Panc1 (cell line): ENCODE data around the gene OBP2A. TPM values are rescaled to one million over a fixed set of nuclear protein-coding genes. Genes with fewer than 3 reads are reported as not detected.

Experiments used
- ATAC-seq: fragments of 200-7000 bp; cut with Tn5 transposase; 2 replicates; pipeline ENCODE4 v1.9.1; 2020; ENCODE audit warnings: mild to moderate bottlenecking, moderate library complexity
- BruUV-seq: library from RNA; stranded (reverse); fragments of 400-500 nt; replicated peaks from 2 replicates; lab custom pipeline; 2021; lab: Mats Ljungman, UMichigan
- CTCF ChIA-PET: fragments of 300-600 bp; sonication (Branson Sonifier 250); formaldehyde crosslinking; loops from one replicate; lab custom pipeline; 2022; ENCODE audit warnings: antibody characterized with exemption; lab: Charles Lee
- POLR2A ChIA-PET: fragments of 300-600 bp; sonication (Branson Sonifier 250); formaldehyde crosslinking; loops from one replicate; lab custom pipeline; 2022; ENCODE audit warnings: antibody characterized with exemption; lab: Charles Lee
- DNase-seq: peaks from one replicate; pipeline ENCODE4 v3.0.0-alpha.2; 2010; ENCODE audit warnings: low read depth, low spot score
- H3K27ac ChIP-seq: 2 replicates; pipeline ENCODE4 v1.5.1; 2011; ENCODE audit warnings: mild to moderate bottlenecking, low read length, inconsistent platforms
- H3K27me3 ChIP-seq: fragments of 200-500 bp; sonication (Bioruptor generic); 2 replicates; pipeline ENCODE4 v1.6.0; 2014; ENCODE audit warnings: low read length, inconsistent platforms; ENCODE audit not compliant: control insufficient read depth, insufficient read depth
- H3K36me3 ChIP-seq: fragments of 200-500 bp; sonication (Bioruptor generic); 2 replicates; pipeline ENCODE4 v1.5.1; 2014; ENCODE audit warnings: inconsistent platforms, mild to moderate bottlenecking, low read length, moderate library complexity; ENCODE audit not compliant: control insufficient read depth, insufficient read depth
- H3K4me1 ChIP-seq: 2 replicates; pipeline ENCODE4 v1.5.1; 2011; ENCODE audit warnings: inconsistent platforms, mild to moderate bottlenecking, low read length, moderate library complexity; ENCODE audit not compliant: control insufficient read depth, insufficient read depth
- H3K4me3 ChIP-seq, 2 experiments: 2 replicates each; pipeline ENCODE4 v1.5.1; 2011 to 2012; ENCODE audit warnings: low read depth in 2 of 2, low read length in 2 of 2, mild to moderate bottlenecking in 2 of 2, inconsistent platforms in 1 of 2, moderate library complexity in 1 of 2
- H3K9me3 ChIP-seq: fragments of 200-500 bp; sonication (Bioruptor generic); 2 replicates; pipeline ENCODE4 v1.5.1; 2014; ENCODE audit warnings: low read depth, mild to moderate bottlenecking, inconsistent platforms, low read length, moderate library complexity; ENCODE audit not compliant: control insufficient read depth, insufficient read depth
- CTCF ChIP-seq: fragments of 450-650 bp; IDR thresholded peaks from 2 replicates; pipeline ENCODE4 v1.5.1; 2017; ENCODE audit warnings: mild to moderate bottlenecking
- POLR2AphosphoS5 ChIP-seq: IDR thresholded peaks from 2 replicates; pipeline ENCODE4 v1.6.1; 2012; ENCODE audit warnings: mild to moderate bottlenecking, low read depth, low read length, moderate library complexity
- REST ChIP-seq, 2 experiments: IDR thresholded peaks; 2 replicates each; pipeline ENCODE4 v1.6.1; 2011 to 2012; ENCODE audit warnings: low read depth in 2 of 2, control low read depth in 1 of 2, low read length in 1 of 2, mild to moderate bottlenecking in 1 of 2, moderate library complexity in 1 of 2; ENCODE audit not compliant: insufficient read depth in 1 of 2
- SIN3A ChIP-seq: IDR thresholded peaks from 2 replicates; pipeline ENCODE4 v1.6.1; 2012; ENCODE audit warnings: low read depth, mild to moderate bottlenecking, low read length, moderate library complexity, borderline replicate concordance; ENCODE audit not compliant: insufficient read depth
- TCF7L2 ChIP-seq: IDR thresholded peaks from 2 replicates; pipeline ENCODE4 v1.6.1; 2011; ENCODE audit warnings: mild to moderate bottlenecking, low read depth, low read length, inconsistent platforms
- in situ Hi-C: cut with HindIII; loops from 2 replicates; pipeline ENCODE4 v1.10.0; 2016; ENCODE audit warnings: low sequenced_read_pairs, low pct_unique_long_range_greater_than_20kb
- intact Hi-C: fragments of 100-400 bp; cut with micrococcal nuclease; formaldehyde crosslinking; loops from one replicate; pipeline ENCODE4 v1.10.0; 2022; ENCODE audit not compliant: unreplicated experiment
- total RNA-seq: library from RNA; stranded (reverse); gene quantifications from one replicate; pipeline ENCODE4 v1.2.1, GENCODE V29; 2021; ENCODE audit not compliant: unreplicated experiment

Gene OBP2A
- total RNA-seq, 1 experiment from 2014 or later: not detected

GRCh38 chr9:135583688-135584011, 37.7 kb downstream of the OBP2A start:
- Histone ChIP-seq H3K27me3 (no peaks in the 10 kb centered on the region), H3K9me3 (no peaks in the 10 kb centered on the region), H3K4me1 (no peaks in the 10 kb centered on the region), H3K27ac (no peak overlapping the region), H3K36me3 (no peaks in the 10 kb centered on the region), H3K4me3 (no peak overlapping the region)
- ATAC-seq (no peak), DNase-seq (no peak)
- TF ChIP-seq CTCF (no peak), SIN3A (no peak), TCF7L2 (no peak), REST (IDR thresholded peaks at IDR 0.05; ENCODE audit: insufficient read depth in 1 of 2, low read depth in 2 of 2, low read length in 1 of 2) (no peak), POLR2AphosphoS5 (no peak)
- BruUV-seq: no TSS peak
- POLR2A ChIA-PET: no interaction called here
- intact Hi-C loops: no loop called here
- CTCF ChIA-PET: no interaction called here
- in situ Hi-C loops: no loop called here

GRCh38 chr9:135584371-135584770, 38.4 kb downstream of the OBP2A start:
- no peak overlapping the region for H3K27ac ChIP-seq
- H3K27me3 ChIP-seq: no peaks in the 10 kb centered on the region
- ATAC-seq (no peak), DNase-seq (no peak)
- no peaks in the 10 kb centered on the region for H3K36me3 ChIP-seq
- CTCF ChIA-PET: no interaction called here
- in situ Hi-C loops: no loop called here
- POLR2A ChIA-PET: no interaction called here
- H3K9me3 ChIP-seq: no peaks in the 10 kb centered on the region
- H3K4me3 ChIP-seq: no peak overlapping the region
- TF ChIP-seq SIN3A (no peak), CTCF (no peak), TCF7L2 (no peak), REST (IDR thresholded peaks at IDR 0.05; ENCODE audit: insufficient read depth in 1 of 2, low read depth in 2 of 2, low read length in 1 of 2) (no peak), POLR2AphosphoS5 (no peak)
- intact Hi-C loops: no loop called here
- BruUV-seq: no TSS peak
- H3K4me1 ChIP-seq: no peaks in the 10 kb centered on the region
